GM19467 (cell line): Measurements from ENCODE around the gene GATAD2A.

Experiments used
- ATAC-seq: cut with Tn5 transposase; IDR thresholded peaks from one replicate; pipeline ENCODE4 v1.9.1; 2021; ENCODE audit warnings: mild to moderate bottlenecking, moderate library complexity; ENCODE audit not compliant: unreplicated experiment

Gene GATAD2A

DNA sequence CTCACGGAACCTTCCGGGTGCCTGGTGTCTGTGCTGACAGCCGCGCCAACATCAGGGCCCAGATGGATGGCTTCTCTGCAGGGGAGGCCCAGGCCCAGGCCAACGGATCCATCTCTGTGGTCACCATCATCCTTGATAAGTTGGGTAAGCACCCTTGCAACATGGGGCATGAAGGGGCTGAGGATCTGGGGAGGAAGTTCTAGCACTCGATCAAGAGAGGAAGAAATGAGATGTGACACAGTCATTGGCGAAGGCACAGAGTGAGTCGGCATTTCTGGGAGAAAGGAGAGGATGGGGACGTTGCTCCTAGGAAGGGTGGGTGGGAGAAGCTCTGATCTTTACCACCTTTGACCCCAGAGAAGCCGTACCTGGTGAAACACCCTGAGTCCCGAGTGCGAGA is 137.0 kb downstream of the GATAD2A start:
- ATAC-seq = no peak

DNA sequence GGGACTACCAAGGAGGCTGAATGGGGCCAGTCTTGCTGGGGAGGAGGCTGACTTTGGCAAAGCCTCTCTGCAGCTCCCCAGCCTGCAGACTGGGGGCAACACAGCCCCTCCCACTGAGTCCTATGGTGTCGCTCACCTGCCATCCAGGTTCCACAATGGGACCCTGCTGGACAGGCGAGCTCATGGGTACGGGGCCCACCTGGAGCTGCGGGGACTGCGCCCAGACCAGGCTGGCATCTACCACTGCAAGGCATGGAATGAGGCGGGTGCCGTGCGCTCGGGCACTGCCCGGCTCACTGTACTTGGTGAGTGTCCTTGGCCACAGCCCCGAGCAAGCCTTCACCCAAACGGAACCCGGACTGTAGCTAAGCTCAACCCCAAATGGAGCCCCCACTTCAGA is 137.6 kb downstream of the GATAD2A start:
- ATAC-seq = no peak

- no peak for ATAC-seq
Measured at GRCh38 chr19:19543640-19544039, 138.2 kb downstream of the GATAD2A start.

DNA sequence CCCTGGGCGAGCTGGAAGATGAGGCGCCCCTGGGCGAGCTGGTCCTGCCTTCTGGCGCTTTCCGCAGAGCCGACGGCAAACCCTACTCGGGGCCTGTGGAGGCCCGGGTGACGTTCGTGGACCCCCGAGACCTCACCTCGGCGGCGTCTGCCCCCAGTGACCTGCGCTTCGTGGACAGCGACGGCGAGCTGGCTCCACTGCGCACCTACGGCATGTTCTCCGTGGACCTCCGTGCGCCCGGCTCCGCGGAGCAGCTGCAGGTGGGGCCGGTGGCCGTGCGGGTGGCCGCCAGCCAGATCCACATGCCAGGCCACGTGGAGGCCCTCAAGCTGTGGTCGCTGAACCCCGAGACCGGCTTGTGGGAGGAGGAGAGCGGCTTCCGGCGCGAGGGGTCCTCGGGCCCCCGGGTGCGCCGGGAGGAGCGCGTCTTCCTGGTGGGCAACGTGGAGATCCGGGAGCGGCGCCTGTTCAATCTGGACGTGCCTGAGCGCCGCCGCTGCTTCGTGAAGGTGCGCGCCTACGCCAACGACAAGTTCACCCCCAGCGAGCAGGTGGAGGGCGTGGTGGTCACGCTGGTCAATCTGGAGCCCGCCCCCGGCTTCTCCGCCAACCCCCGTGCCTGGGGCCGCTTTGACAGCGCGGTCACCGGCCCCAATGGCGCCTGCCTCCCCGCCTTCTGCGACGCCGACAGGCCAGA is 138.9 kb downstream of the GATAD2A start:
- no peak for ATAC-seq

DNA sequence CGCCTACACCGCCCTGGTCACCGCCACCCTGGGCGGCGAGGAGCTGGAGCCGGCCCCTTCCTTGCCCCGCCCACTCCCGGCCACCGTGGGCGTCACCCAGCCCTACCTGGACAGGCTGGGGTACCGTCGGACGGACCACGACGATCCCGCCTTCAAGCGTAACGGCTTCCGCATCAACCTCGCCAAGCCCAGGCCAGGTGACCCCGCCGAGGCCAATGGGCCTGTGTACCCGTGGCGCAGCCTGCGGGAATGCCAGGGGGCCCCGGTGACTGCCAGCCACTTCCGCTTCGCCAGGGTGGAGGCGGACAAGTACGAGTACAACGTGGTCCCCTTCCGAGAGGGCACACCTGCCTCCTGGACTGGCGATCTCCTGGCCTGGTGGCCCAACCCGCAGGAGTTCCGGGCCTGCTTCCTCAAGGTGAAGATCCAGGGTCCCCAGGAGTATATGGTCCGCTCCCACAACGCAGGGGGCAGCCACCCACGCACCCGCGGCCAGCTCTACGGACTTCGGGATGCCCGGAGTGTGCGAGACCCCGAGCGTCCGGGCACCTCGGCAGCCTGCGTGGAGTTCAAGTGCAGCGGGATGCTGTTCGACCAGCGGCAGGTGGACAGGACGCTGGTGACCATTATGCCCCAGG is 139.6 kb downstream of the GATAD2A start:
- no peak for ATAC-seq

DNA sequence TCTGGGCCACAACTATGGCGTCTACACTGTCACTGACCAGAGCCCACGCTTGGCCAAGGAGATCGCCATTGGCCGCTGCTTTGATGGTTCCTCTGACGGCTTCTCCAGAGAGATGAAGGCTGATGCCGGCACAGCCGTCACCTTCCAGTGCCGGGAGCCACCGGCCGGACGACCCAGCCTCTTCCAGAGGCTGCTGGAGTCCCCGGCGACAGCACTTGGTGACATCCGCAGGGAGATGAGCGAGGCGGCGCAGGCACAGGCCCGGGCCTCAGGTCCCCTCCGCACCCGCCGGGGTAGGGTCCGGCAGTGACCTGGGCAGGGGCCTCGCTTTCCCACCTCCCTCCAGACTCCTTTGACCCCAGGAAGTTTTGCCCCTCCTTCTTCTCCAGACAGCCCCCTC is 140.2 kb downstream of the GATAD2A start:
- no peak for ATAC-seq

DNA sequence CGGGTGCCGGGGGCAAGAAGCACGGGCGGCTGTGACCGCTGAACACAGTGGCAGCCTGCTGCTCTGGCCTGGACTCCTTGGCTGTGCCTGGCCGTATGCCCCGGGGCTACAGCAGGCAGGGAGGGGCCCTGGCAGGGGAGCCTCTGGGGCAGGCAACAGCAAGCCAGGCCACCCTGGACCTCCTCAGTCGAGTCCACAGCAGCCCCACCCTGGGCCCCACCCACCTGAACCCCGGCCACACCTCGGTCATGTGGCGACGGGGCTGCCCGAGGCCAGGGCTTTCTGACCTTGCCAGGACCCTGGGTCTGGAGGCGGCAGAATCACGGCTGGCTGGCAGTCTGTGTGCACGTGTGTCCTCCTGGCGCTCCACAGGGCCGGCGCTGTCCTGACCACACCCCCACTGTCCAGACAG is 141.3 kb downstream of the GATAD2A start:
- ATAC-seq = no peak

- ATAC-seq = no peak
Measured at GRCh38 chr19:19547674-19548336, 142.3 kb downstream of the GATAD2A start.

- no peak for ATAC-seq
Measured at GRCh38 chr19:19548915-19549759, 143.7 kb downstream of the GATAD2A start.

GRCh38 chr19:19549804-19550464 is 144.5 kb downstream of the GATAD2A start:
- no peak for ATAC-seq

- no peak for ATAC-seq
Measured at GRCh38 chr19:19550485-19550929, 145.0 kb downstream of the GATAD2A start.

DNA sequence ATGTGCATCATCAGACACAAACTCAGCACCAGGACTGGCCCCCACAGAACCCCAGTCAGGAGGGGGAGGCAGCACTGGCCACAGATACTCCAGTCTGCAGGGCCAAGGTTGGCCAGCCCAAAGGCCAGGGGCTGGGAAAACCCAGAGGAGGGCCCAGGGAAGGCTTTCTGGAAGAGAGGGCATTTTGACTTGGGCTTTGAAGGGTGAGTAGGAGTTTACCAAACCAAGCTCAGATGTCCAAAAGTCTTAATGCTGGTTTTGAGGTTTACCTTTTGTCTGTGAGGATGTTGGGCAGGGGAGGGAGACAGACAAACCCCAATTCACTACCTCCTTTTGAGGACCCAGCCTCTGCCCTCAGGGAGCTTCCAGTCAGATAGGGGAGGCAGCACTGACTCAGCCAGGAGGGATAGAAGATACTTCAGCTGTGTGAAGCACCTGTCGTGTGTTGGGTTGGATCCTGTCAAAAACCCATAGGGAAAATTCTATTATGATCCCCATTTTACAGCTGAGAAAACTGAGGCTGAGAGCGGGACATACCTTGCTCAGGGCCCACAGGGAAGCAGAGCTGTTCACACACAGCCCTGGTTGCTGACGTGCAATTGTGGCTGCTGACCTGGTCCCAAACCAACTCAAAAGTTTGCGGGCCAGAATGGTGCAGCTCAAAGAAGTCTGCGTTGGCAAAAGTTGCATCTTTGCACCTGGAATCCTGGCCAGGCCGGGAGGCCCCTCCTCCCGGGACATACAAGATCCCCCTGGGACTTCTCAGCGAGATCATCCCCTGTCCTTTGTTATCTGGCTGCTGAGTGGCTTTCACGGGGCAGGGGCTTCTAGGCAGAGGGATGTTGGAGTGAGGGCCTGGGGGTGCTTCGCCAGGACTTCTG is 145.7 kb downstream of the GATAD2A start:
- no peak for ATAC-seq

GRCh38 chr19:19551853-19552192 is 146.3 kb downstream of the GATAD2A start:
- ATAC-seq = no peak

- no peak for ATAC-seq
Measured at GRCh38 chr19:19552798-19553197, 147.3 kb downstream of the GATAD2A start.

- no peak for ATAC-seq
Measured at GRCh38 chr19:19553670-19554069, 148.2 kb downstream of the GATAD2A start.

DNA sequence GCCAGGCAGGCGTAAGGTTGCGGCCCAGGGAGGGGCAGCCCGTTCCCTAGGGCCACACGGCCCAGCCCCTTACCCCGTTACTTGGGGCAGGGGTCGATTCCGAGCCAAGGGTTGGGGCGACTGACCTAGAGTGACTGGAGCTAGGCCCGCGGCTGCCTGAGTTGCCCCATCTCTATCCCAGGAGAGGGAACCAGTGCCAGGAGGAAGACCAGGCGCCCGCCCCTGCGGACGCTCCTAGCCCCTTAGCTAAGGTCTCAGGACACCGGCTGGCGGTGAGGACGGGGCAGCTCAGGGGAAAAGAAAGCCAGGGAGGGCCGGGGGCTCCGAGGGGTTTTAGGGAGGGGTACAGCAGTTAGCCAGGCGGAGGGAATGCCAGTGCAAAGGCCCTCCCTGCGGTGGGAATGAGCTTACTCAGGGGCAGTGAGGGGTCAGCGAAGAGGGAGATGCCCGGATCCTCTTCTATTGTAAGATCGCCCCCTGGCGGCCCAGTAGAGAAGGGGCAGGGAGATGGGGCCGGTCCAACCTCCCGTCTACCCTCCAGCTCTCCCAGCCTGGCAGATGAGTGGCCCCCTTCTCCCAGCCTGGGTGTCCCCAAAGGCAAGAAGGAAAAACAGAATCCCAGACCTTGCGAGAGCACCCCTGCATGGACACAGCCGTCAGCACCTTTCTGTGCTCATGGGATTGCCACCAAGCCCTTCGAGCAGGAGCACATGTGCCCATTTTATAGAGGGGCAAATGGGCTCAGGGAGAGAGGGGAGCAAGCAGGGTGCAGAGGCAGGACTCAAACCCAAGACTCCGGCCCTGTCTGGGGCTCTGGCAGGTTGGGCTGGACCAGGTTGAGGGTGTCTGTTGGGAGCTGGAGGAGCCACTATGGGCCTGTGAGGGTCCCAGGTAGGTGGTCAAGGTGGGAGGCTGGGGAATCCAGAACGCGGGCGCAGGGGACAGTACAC is 148.9 kb downstream of the GATAD2A start:
- no peak for ATAC-seq

- ATAC-seq = no peak
Measured at GRCh38 chr19:19558055-19558454, 152.6 kb downstream of the GATAD2A start.
